ENCODE data around the gene METTL8.
"Not testable (repeated sequence)": the region's sequence is repeated elsewhere in the genome, so short reads cannot be mapped to it uniquely, and the experiment has no call there.

The METTL8 gene

GRCh38 chr2:171362396-171362795 is 71.4 kb downstream of the METTL8 start:
- TF ChIP-seq FOXA1 (IDR thresholded peaks at IDR 0.05) (no peak), FOXM1 (IDR thresholded peaks at IDR 0.05; ENCODE audit: borderline replicate concordance) (no peak), ARNT (IDR thresholded peaks at IDR 0.05) (no peak)
- CTCF ChIA-PET, result no interaction called here
- no peak for DNase-seq (ENCODE audit: extremely low spot score)
- POLR2A ChIA-PET, result no interaction called here

- no peak for DNase-seq (ENCODE audit: extremely low spot score)
- TF ChIP-seq TARDBP (IDR thresholded peaks at IDR 0.05) (no peak), FOXK2 (IDR thresholded peaks at IDR 0.05) (no peak), SUZ12 (IDR thresholded peaks at IDR 0.05) (no peak), ARNT (IDR thresholded peaks at IDR 0.05) (no peak), SP1 (IDR thresholded peaks at IDR 0.05) (no peak), NFRKB (IDR thresholded peaks at IDR 0.05) (no peak), ELF4 (IDR thresholded peaks at IDR 0.05) (no peak)
- ChIA-PET CTCF (no interaction called here), POLR2A (no interaction called here)
Observed at GRCh38 chr2:171360905-171361304, 72.9 kb downstream of the METTL8 start.

GRCh38 chr2:171353746-171354145 is 80.0 kb downstream of the METTL8 start:
- CTCF ChIA-PET; POLR2A ChIA-PET; DNase-seq (ENCODE audit: extremely low spot score): not testable (repeated sequence)

- ChIA-PET CTCF (no interaction called here), POLR2A (no interaction called here)
- no peak for DNase-seq (ENCODE audit: extremely low spot score)
- TF ChIP-seq CTBP1 (IDR thresholded peaks at IDR 0.05; ENCODE audit: borderline replicate concordance) (no peak), PKNOX1 (IDR thresholded peaks at IDR 0.05) (no peak), BHLHE40 (IDR thresholded peaks at IDR 0.05; ENCODE audit: borderline replicate concordance) (no peak), ELF4 (IDR thresholded peaks at IDR 0.05) (no peak), TARDBP (IDR thresholded peaks at IDR 0.05) (no peak), HDGF (IDR thresholded peaks at IDR 0.05; ENCODE audit: borderline replicate concordance) (no peak), L3MBTL2 (conservative IDR thresholded peaks at IDR 0.05) (no peak), FOXM1 (IDR thresholded peaks at IDR 0.05; ENCODE audit: borderline replicate concordance) (no peak), LEF1 (IDR thresholded peaks at IDR 0.05; ENCODE audit: borderline replicate concordance) (no peak), FOXA1 (IDR thresholded peaks at IDR 0.05) (no peak), ZNF384 (IDR thresholded peaks at IDR 0.05) (no peak), FOXK2 (IDR thresholded peaks at IDR 0.05) (no peak), NFRKB (IDR thresholded peaks at IDR 0.05) (no peak), ARNT (IDR thresholded peaks at IDR 0.05) (no peak), SUZ12 (IDR thresholded peaks at IDR 0.05) (no peak), SP1 (IDR thresholded peaks at IDR 0.05) (no peak)
Observed at GRCh38 chr2:171348056-171348455, 85.7 kb downstream of the METTL8 start.

- CTCF ChIA-PET, result interaction anchor here (0.6 kb wide), 1 partner anchor 24 kb away, joined by 3 read pairs; no protein-coding TSS in a partner anchor
- TF ChIP-seq TARDBP (IDR thresholded peaks at IDR 0.05), result no peak
- TF ChIP-seq ARNT (IDR thresholded peaks at IDR 0.05), result no peak
- TF ChIP-seq ZNF384 (IDR thresholded peaks at IDR 0.05), result no peak
- TF ChIP-seq ELF4 (IDR thresholded peaks at IDR 0.05), result no peak
- no peak for TF ChIP-seq FOXM1 (IDR thresholded peaks at IDR 0.05; ENCODE audit: borderline replicate concordance)
- TF ChIP-seq NFRKB (IDR thresholded peaks at IDR 0.05), result no peak
- TF ChIP-seq CTBP1 (IDR thresholded peaks at IDR 0.05; ENCODE audit: borderline replicate concordance), result no peak
- TF ChIP-seq SUZ12 (IDR thresholded peaks at IDR 0.05), result no peak
- no peak for TF ChIP-seq FOXA1 (IDR thresholded peaks at IDR 0.05)
- no peak for TF ChIP-seq PKNOX1 (IDR thresholded peaks at IDR 0.05)
- no peak for TF ChIP-seq BHLHE40 (IDR thresholded peaks at IDR 0.05; ENCODE audit: borderline replicate concordance)
- no peak for TF ChIP-seq FOXK2 (IDR thresholded peaks at IDR 0.05)
- no peak for TF ChIP-seq SP1 (IDR thresholded peaks at IDR 0.05)
- no peak for TF ChIP-seq L3MBTL2 (conservative IDR thresholded peaks at IDR 0.05)
- no peak for TF ChIP-seq LEF1 (IDR thresholded peaks at IDR 0.05; ENCODE audit: borderline replicate concordance)
- TF ChIP-seq HDGF (IDR thresholded peaks at IDR 0.05; ENCODE audit: borderline replicate concordance), result no peak
- no peak for DNase-seq (ENCODE audit: extremely low spot score)
- POLR2A ChIA-PET, result no interaction called here
Observed at GRCh38 chr2:171347591-171348032, 86.2 kb downstream of the METTL8 start.

GRCh38 chr2:171346723-171347557 is 86.8 kb downstream of the METTL8 start:
- ChIA-PET CTCF (interaction anchor here (0.6 kb wide), 1 partner anchor 23 kb away, joined by 3 read pairs; no protein-coding TSS in a partner anchor), POLR2A (no interaction called here)
- DNase-seq (ENCODE audit: extremely low spot score), result no peak
- no peak for TF ChIP-seq SUZ12 (IDR thresholded peaks at IDR 0.05)
- TF ChIP-seq ELF4 (IDR thresholded peaks at IDR 0.05), result no peak
- no peak for TF ChIP-seq CTBP1 (IDR thresholded peaks at IDR 0.05; ENCODE audit: borderline replicate concordance)
- no peak for TF ChIP-seq TARDBP (IDR thresholded peaks at IDR 0.05)
- no peak for TF ChIP-seq ARNT (IDR thresholded peaks at IDR 0.05)

- no peak for TF ChIP-seq ARNT (IDR thresholded peaks at IDR 0.05)
- no peak for TF ChIP-seq SUZ12 (IDR thresholded peaks at IDR 0.05)
- TF ChIP-seq PKNOX1 (IDR thresholded peaks at IDR 0.05), result no peak
- TF ChIP-seq HDGF (IDR thresholded peaks at IDR 0.05; ENCODE audit: borderline replicate concordance), result no peak
- no peak for TF ChIP-seq LEF1 (IDR thresholded peaks at IDR 0.05; ENCODE audit: borderline replicate concordance)
- ChIA-PET CTCF (interaction anchor here (0.6 to 0.7 kb wide), 2 partner anchors 54 to 72 kb away, joined by 3 to 6 read pairs; no protein-coding TSS in a partner anchor), POLR2A (no interaction called here)
- DNase-seq (ENCODE audit: extremely low spot score), result no peak
Observed at GRCh38 chr2:171345971-171346722, 87.6 kb downstream of the METTL8 start.

Measured in HEK293T (cell line).